GM12875 (cell line): ENCODE measurements around the gene SLC6A19.

ENCODE experiments used
- H3K4me3 ChIP-seq: one replicate; pipeline ENCODE4 v1.5.1; 2011; ENCODE audit warnings: low read depth, low read length, control low read depth
- CTCF ChIP-seq: IDR thresholded peaks from 2 replicates; pipeline ENCODE4 v1.5.1; 2011; ENCODE audit warnings: low read depth, mild to moderate bottlenecking, control low read depth, inconsistent platforms, low read length, moderate library complexity, borderline replicate concordance; ENCODE audit not compliant: insufficient read depth

The SLC6A19 gene

GRCh38 chr5:1203311-1203967, 2.0 kb downstream of the SLC6A19 start:
- H3K4me3 ChIP-seq: no peak overlapping the region
- TF ChIP-seq CTCF: no peak

GRCh38 chr5:1203968-1204692, 2.7 kb downstream of the SLC6A19 start:
- no peak for TF ChIP-seq CTCF
- H3K4me3 ChIP-seq: no peak overlapping the region

- no peak overlapping the region for H3K4me3 ChIP-seq
- no peak for TF ChIP-seq CTCF
These were observed 3.4 kb downstream of the SLC6A19 start for GRCh38 chr5:1204693-1205242.

- no peak for TF ChIP-seq CTCF
- H3K4me3 ChIP-seq: no peak overlapping the region
These were observed 4.1 kb downstream of the SLC6A19 start for GRCh38 chr5:1205255-1206180.

- no peak overlapping the region for H3K4me3 ChIP-seq
- TF ChIP-seq CTCF: no peak
These were observed 5.4 kb downstream of the SLC6A19 start for GRCh38 chr5:1206521-1207412.

GRCh38 chr5:1207555-1207954, 6.2 kb downstream of the SLC6A19 start:
- no peak for TF ChIP-seq CTCF

More at GRCh38 chr5:1207555-1207954, 6.2 kb downstream of the SLC6A19 start:
- H3K4me3 ChIP-seq: no peak overlapping the region
